ENCODE results near the gene ATR.
"Not testable (repeated sequence)": the region's sequence is repeated elsewhere in the genome, so short reads cannot be mapped to it uniquely, and the experiment has no call there.

ATR gene

DNA sequence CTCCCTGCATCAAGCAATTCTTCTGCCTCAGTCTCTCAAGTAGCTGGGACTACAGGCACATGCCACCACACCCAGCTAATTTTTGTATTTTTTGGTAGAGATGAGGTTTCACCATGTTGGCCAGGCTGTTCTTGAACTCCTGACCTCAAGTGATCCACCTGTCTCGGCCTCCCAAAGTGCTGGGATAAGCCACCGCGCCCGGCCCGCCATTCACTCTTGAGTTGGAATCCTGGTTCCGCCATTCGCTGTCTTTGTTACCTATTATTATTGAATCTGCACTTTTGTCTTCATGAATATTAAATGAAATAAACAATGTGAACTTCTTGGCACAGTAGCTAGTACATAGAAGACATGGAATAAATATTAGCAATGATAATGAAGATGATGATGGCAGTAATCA lies 13.7 kb upstream of the ATR start:
- DNase-seq: not testable (repeated sequence)

GRCh38 chr3:142588703-142589102 lies 10.2 kb upstream of the ATR start:
- DNase-seq: no peak

GRCh38 chr3:142586803-142587406 lies 8.4 kb upstream of the ATR start:
- DNase-seq: no peak

- DNase-seq: not testable (repeated sequence)
Measured at GRCh38 chr3:142581070-142581469, 2.5 kb upstream of the ATR start.

DNA sequence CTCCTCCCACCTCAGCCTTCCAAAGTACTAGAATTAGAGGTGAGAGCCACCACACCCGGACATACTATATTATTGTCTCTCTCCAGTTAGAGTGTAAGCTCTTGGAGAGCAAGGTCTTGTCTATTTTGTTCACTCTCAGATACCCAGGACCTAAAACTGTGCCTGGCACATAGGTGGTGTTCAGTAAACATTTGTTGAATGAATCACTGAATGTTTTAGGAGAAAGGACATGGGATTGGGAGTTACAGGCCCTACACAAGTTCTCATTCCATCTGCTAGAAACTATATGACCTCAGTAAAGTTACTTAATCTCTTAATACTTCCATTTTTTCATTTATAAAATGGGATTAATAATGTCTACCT lies 1.5 kb upstream of the ATR start:
- no peak for DNase-seq

GRCh38 chr3:142577696-142578328 lies 721 bp downstream of the ATR start:
- DNase-seq: no peak

DNA sequence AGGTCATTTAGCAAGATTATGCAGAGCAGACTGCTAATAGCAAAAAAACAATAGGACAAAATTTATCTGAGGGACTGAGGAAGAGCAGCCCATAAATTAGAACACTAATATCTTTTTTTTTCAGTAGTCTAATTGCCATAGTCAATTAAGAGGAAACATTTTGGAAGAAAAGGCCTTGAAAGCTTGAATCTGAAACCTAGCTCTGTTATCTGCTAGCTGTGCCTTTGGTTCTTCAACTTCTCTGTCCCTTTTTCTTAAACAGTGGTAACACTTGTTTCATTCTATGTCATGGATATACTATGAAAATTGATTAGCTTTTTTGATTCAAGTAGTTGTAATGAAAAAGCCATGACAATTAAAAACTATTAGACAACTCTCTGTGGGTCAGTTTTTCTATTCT lies 1.7 kb downstream of the ATR start:
- DNase-seq: no peak

DNA sequence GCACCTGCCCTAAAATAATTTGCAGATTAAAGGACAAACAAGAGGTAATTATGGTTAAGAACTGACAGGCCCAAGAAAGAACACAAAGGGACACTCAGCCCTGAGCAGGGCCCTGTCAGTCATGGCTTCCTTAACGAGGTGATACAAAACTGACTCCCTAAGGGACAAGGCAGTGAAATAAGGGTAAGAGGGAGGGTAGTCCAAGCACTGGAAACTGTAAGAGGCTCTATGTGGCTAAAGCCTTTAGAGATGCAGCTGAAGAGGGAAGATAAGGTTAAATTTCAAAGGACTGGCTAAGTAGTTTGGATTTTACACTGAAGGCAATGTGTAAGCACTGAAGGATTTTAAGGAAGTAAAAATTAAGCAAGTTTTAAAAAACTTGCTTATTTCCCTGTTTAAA lies 3.9 kb downstream of the ATR start:
- no peak for DNase-seq

- not testable (repeated sequence) for DNase-seq
Measured at GRCh38 chr3:142574223-142574622, 4.3 kb downstream of the ATR start.

- DNase-seq: not testable (repeated sequence)
Measured at GRCh38 chr3:142569422-142569821, 9.1 kb downstream of the ATR start.

- DNase-seq: no peak
Measured at GRCh38 chr3:142568393-142569017, 10.0 kb downstream of the ATR start.

DNA sequence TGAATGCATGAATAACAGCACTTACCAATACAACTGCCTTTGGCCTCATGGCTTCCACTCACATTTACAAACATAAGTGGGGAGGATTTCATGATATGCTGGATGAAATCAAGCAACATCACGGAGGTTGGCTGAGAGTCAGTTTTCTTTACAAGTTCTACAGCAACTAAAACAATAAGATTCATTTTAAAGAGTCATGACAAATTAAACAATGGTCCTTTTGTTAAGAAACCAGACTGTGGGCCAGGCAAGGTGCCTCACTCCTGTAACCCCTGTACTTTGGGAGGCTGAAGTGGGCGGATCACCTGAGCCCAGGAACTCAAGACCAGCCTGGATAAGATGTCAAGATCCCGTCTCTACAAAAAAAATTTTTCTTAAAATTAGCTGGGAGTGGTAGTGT lies 12.4 kb downstream of the ATR start:
- no peak for DNase-seq

DNA sequence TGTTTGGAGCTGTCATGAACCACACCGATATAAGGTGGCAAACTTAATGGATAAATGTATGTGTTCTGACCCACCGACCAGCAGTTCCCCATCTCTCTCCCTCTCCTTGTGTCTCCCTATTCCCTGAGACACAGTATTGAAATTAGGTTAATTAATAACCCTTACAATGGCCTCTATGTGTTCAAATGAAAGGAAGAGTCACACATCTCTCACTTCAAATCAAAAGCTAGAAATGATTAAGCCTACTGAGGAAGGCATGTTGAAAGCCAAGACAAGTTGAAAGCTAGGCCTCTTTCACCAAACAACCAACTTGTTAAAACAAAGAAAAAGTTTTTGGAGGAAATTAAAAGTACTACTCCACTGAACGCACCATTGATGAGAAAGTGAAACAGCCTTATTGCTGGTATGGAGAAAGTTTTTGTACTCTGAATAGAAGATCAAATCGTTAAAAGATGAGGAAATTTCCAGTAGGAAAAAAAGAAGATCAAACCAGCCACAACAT lies 15.0 kb downstream of the ATR start:
- no peak for DNase-seq

DNA sequence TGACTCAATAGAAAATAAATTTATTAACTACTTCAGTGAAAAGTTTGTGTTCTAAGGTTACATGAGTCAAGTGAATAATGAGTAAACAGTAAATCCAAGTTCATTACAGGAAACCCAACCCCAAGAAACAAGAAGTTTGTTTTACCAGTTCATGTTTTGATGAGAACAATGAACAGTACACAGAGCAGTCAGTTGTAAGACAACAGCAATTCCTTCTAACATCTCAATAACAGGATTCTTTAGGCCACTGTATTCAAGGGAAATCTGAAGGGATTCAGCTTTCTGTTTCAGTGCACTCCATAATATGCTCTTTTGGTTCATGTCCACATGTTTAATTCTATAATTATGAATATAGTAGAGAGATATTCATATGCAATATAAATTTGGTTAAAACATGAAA lies 18.4 kb downstream of the ATR start:
- no peak for DNase-seq

GRCh38 chr3:142553741-142554140 lies 24.8 kb downstream of the ATR start:
- DNase-seq: no peak

GRCh38 chr3:142552579-142552978 lies 26.0 kb downstream of the ATR start:
- not testable (repeated sequence) for DNase-seq

DNA sequence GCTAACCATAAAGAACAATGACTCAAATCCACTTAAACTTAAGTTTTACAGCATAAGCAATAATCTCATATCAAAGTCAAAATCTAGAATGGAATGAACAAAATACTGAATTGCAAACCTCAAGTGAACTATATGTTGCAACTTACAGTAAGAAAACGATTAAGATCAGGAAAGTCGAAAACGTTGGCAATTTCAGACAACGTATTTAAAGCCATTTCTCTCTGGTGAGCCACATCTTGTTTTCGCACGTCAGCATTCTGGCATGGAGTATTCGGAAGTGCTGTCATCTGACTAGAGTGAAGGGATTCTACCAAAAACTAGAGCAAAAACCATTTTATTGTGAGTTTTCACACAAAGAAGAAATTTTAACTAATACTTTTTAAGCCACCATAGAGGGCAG lies 28.5 kb downstream of the ATR start:
- no peak for DNase-seq

GRCh38 chr3:142543307-142543706 lies 35.2 kb downstream of the ATR start:
- no peak for DNase-seq

DNA sequence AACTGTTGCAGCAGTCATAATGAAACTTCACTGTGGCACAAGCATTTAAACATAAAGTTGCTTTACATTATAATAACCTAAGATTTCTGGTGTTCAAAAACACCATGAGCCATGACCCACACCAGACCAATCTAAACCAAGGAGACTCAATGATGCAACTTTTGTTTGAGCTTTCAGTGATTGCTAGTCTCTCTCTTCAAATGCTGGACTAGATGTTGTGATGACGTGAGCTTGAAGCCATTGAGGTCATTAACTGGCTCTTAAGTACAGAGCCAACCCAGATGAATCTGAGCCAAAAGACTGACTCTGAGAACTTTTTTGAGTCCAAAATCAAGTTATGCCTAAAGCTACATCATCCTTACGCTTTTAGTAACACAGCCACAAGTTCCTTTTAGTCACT lies 36.5 kb downstream of the ATR start:
- DNase-seq: no peak

- DNase-seq: no peak
Measured at GRCh38 chr3:142536519-142536918, 42.0 kb downstream of the ATR start.

DNA sequence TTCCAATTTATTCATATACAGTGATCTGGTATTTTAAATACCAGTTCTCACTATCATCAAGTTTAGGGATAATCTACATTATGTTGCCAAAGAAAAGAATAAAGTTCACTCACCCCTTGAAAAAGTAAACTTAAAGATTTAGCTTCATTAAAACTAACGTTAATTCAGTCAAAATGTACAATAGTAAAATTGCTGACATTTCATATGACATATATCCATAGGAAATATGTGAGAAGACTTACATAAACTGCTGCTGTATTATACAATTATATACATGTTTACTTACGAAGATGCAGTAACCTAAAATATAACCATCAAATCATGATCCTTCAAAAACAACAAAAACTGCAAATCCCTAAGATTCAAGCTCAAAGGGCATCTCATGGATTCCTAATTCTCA lies 44.0 kb downstream of the ATR start:
- DNase-seq: no peak

- DNase-seq: no peak
Measured at GRCh38 chr3:142530296-142530695, 48.2 kb downstream of the ATR start.

DNA sequence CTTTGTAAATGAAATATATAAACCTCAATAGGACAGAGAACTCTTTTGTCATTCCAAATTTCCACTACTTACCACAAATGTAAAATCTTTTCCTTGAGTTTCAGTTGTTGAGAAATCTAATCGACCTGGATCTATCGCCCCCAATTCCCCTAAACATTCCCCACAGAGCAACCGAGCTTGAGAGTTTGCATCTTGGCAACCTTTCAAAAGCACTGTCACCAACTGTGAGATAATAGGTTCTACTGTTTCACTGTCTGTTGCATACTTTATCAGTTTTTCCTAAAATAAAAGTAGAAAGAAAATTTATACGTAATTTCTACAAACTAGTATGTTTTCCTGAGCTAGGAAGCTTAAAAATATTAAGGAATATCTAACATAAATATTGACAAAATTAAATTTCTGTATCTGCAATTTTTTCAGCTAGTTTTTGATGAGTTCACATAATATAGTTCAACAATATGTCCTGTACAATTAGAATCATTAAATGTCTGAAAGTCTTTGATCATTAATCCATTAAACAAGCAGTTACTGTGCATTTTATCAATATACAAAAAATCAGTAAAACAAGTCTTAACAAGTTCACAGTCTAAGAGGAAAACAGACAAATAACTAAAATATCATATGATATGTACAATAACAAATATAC lies 54.5 kb downstream of the ATR start:
- no peak for DNase-seq

DNA sequence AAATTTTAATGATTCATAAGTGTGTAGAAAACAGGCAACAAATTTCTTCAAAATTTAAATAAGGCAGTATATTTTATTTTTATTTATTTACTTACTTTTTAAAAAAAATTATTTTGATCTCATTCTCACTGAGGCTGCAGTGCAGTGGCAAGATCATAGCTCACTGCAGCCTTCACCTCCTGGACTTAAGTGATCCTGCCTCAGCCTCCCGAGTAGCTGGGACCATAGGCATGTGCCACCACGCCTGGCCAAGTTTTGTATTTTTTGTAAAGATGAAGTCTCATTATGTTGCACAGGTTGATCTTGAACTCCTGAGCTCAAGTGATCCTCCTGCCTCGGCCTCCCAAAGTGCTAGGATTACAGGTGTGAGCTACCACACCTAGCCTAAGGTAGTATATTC lies 69.5 kb downstream of the ATR start:
- DNase-seq: no peak
